Fibroblast of lung (primary cell): ENCODE measurements around the gene ZNF516.

Source experiments
- CTCF ChIP-seq, 2 donors: IDR thresholded peaks in 1 of 2; conservative IDR thresholded peaks in 1 of 2; 1 replicate in 1 of 2; 2 replicates in 1 of 2; pipeline ENCODE4 v1.5.1; 2011 to 2012; ENCODE audit warnings: low read length in 2 of 2, control low read depth in 1 of 2, inconsistent platforms in 1 of 2, low read depth in 1 of 2, mild to moderate bottlenecking in 1 of 2
- EZH2 ChIP-seq: IDR thresholded peaks from 2 replicates; pipeline ENCODE4 v1.5.1; 2012; ENCODE audit warnings: low read length, control low read depth, mild to moderate bottlenecking; ENCODE audit errors: missing control alignments

GRCh38 chr18:76420898-76421684 lies 74.0 kb downstream of the ZNF516 start:
- TF ChIP-seq CTCF (conservative IDR thresholded peaks at IDR 0.05 in 1 of 2, IDR thresholded peaks at IDR 0.05 in 1 of 2; ENCODE audit: low read depth in 1 of 2, low read length in 2 of 2), result no peak
- no peak for TF ChIP-seq EZH2
